K562 (cell line): Measurements from ENCODE around the gene BHLHE40. TPM values are rescaled to one million over a fixed set of nuclear protein-coding genes. Genes with fewer than 3 reads are reported as not detected.

Experiments
- ARID3B ChIP-seq: fragments of 250-450 bp; sonication (Bioruptor Pico); IDR thresholded peaks from 2 replicates; pipeline ENCODE4 v1.4.0; 2020; ENCODE audit warnings: borderline replicate concordance
- CTBP1 ChIP-seq: fragments of 450-650 bp; IDR thresholded peaks from 2 replicates; pipeline ENCODE4 v1.6.1; 2016; ENCODE audit warnings: borderline replicate concordance
- E2F6 ChIP-seq, 2 experiments: IDR thresholded peaks; 2 replicates each; pipeline ENCODE4 v1.6.1; 2011; ENCODE audit warnings: borderline replicate concordance in 1 of 2, control low read depth in 1 of 2, low read depth in 1 of 2, low read length in 1 of 2, mild to moderate bottlenecking in 1 of 2, mixed read lengths in 1 of 2, moderate library complexity in 1 of 2; ENCODE audit not compliant: insufficient read depth in 1 of 2, insufficient read length in 1 of 2, poor library complexity in 1 of 2, severe bottlenecking in 1 of 2; ENCODE audit errors: extremely low read depth in 1 of 2
- HMG20A ChIP-seq: fragments of 450-650 bp; formaldehyde crosslinking; conservative IDR thresholded peaks from 2 replicates; pipeline ENCODE4 v1.4.0; 2020; ENCODE audit warnings: mild to moderate bottlenecking, mixed read lengths
- KDM2B ChIP-seq: fragments of 250-450 bp; sonication (Bioruptor Pico); IDR thresholded peaks from 2 replicates; pipeline ENCODE4 v1.8.0; 2021; ENCODE audit warnings: mild to moderate bottlenecking, moderate library complexity
- KLF6 ChIP-seq: fragments of 250-450 bp; sonication (Bioruptor Pico); IDR thresholded peaks from 2 replicates; pipeline ENCODE4 v1.4.0; 2020; ENCODE audit warnings: mild to moderate bottlenecking, moderate library complexity, borderline replicate concordance
- MCM5 ChIP-seq: fragments of 450-650 bp; IDR thresholded peaks from 2 replicates; pipeline ENCODE4 v1.6.1; 2016; ENCODE audit warnings: low read depth
- NFE2L1 ChIP-seq: fragments of 450-650 bp; IDR thresholded peaks from 2 replicates; pipeline ENCODE4 v1.6.1; 2016; ENCODE audit warnings: missing genetic modification characterization, low read depth, mild to moderate bottlenecking, missing compliant biosample characterization, moderate library complexity, borderline replicate concordance
- POU5F1 ChIP-seq: fragments of 150-350 bp; IDR thresholded peaks from 2 replicates; pipeline ENCODE4 v1.6.1; 2014; ENCODE audit warnings: borderline replicate concordance, low read length, low read depth, mild to moderate bottlenecking; ENCODE audit not compliant: partially characterized antibody
- RBM17 ChIP-seq: fragments of 200-400 bp; formaldehyde crosslinking; IDR thresholded peaks from 2 replicates; pipeline ENCODE4 v1.6.1; 2017; ENCODE audit warnings: low read depth, mild to moderate bottlenecking, low read length, borderline replicate concordance
- SIN3B ChIP-seq: fragments of 450-650 bp; IDR thresholded peaks from 2 replicates; pipeline ENCODE4 v1.6.1; 2017; ENCODE audit warnings: low read depth, mild to moderate bottlenecking, moderate library complexity
- TBP ChIP-seq: optimal IDR thresholded peaks from 2 replicates; pipeline ENCODE3; 2011; ENCODE audit warnings: low read depth, low read length, improper control_type of control experiment
- THRAP3 ChIP-seq: fragments of 450-650 bp; IDR thresholded peaks from 2 replicates; pipeline ENCODE4 v1.6.1; 2016; ENCODE audit warnings: mild to moderate bottlenecking, inconsistent platforms, borderline replicate concordance
- ZNF121 ChIP-seq: sonication (generic); formaldehyde crosslinking; conservative IDR thresholded peaks from 2 replicates; pipeline ENCODE4 v1.8.0; 2022; ENCODE audit warnings: missing genetic modification reagents
- ZNF217 ChIP-seq: sonication (generic); formaldehyde crosslinking; IDR thresholded peaks from 2 replicates; pipeline ENCODE4 v1.8.0; 2022; ENCODE audit warnings: mild to moderate bottlenecking, missing genetic modification reagents
- ZNF444 ChIP-seq: fragments of 250-450 bp; sonication (Bioruptor Pico); IDR thresholded peaks from 2 replicates; pipeline ENCODE4 v1.4.0; 2020; ENCODE audit warnings: mild to moderate bottlenecking, moderate library complexity
- ZNF780A ChIP-seq: fragments of 250-450 bp; sonication (Bioruptor Pico); IDR thresholded peaks from 2 replicates; pipeline ENCODE4 v1.5.0; 2021; ENCODE audit warnings: mild to moderate bottlenecking
- polyA plus RNA-seq, 8 experiments: library from polyadenylated mRNA; depleted of rRNA in 4 of 8; stranded (reverse) in 5 of 8; unstranded in 3 of 8; fragments of >200 nt; fragmentation: Nextera tagmentation in 2 of 8; fragmentation: Illumina TruSeq in 1 of 8; extraction: Ambion mirVana in 2 of 8; extraction: Trizol in 1 of 8; gene quantifications; 2 replicates each; pipeline versions ENCODE4 v1.2.1 to v1.2.3, GENCODE V29; 2011 to 2014; ENCODE audit warnings: inconsistent platforms in 1 of 8, missing spikeins in 1 of 8
- total RNA-seq, 7 experiments: library from RNA; depleted of rRNA in 6 of 7; stranded (reverse); fragments of >200 nt in 6 of 7; fragmentation: Illumina TruSeq in 2 of 7; extraction: Trizol in 2 of 7; gene quantifications; 2 replicates each; pipeline versions ENCODE4 v1.2.1 to v1.2.3, GENCODE V29; 2011 to 2021; ENCODE audit warnings: low replicate concordance in 1 of 7
- TF ChIP-seq, protein P1 (sequence below): fragments of 450-650 bp; IDR thresholded peaks from 2 replicates; pipeline ENCODE4 v1.6.1; 2016; ENCODE audit warnings: low read depth

BHLHE40 gene
- total and polyA plus RNA-seq, 9 of the 15 experiments (the other 6 are each of a cell fraction or from before 2014, with no cell fraction given), result 12.0 to 83.9 (median 31.4) TPM

DNA sequence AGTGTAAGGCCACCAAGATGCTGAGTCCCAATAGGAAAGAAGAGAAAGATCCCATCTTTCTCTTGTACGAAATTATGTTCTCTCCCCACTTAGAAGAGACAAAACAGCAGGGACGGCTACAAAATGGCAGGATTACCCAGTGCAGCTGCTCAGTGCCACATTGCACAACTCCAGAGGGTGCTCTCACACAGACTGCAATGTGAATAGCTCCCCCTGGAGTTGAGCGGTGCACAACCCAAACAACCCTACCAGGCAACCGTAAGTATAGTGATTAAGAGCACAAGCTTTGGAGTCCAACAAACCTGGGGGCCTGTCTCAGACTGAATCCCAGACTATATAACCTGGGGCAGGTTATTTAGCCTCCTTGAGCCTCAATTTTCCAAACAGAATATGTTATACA, 3.1 kb upstream of the BHLHE40 start (continued):
- TF ChIP-seq, protein P1, sequence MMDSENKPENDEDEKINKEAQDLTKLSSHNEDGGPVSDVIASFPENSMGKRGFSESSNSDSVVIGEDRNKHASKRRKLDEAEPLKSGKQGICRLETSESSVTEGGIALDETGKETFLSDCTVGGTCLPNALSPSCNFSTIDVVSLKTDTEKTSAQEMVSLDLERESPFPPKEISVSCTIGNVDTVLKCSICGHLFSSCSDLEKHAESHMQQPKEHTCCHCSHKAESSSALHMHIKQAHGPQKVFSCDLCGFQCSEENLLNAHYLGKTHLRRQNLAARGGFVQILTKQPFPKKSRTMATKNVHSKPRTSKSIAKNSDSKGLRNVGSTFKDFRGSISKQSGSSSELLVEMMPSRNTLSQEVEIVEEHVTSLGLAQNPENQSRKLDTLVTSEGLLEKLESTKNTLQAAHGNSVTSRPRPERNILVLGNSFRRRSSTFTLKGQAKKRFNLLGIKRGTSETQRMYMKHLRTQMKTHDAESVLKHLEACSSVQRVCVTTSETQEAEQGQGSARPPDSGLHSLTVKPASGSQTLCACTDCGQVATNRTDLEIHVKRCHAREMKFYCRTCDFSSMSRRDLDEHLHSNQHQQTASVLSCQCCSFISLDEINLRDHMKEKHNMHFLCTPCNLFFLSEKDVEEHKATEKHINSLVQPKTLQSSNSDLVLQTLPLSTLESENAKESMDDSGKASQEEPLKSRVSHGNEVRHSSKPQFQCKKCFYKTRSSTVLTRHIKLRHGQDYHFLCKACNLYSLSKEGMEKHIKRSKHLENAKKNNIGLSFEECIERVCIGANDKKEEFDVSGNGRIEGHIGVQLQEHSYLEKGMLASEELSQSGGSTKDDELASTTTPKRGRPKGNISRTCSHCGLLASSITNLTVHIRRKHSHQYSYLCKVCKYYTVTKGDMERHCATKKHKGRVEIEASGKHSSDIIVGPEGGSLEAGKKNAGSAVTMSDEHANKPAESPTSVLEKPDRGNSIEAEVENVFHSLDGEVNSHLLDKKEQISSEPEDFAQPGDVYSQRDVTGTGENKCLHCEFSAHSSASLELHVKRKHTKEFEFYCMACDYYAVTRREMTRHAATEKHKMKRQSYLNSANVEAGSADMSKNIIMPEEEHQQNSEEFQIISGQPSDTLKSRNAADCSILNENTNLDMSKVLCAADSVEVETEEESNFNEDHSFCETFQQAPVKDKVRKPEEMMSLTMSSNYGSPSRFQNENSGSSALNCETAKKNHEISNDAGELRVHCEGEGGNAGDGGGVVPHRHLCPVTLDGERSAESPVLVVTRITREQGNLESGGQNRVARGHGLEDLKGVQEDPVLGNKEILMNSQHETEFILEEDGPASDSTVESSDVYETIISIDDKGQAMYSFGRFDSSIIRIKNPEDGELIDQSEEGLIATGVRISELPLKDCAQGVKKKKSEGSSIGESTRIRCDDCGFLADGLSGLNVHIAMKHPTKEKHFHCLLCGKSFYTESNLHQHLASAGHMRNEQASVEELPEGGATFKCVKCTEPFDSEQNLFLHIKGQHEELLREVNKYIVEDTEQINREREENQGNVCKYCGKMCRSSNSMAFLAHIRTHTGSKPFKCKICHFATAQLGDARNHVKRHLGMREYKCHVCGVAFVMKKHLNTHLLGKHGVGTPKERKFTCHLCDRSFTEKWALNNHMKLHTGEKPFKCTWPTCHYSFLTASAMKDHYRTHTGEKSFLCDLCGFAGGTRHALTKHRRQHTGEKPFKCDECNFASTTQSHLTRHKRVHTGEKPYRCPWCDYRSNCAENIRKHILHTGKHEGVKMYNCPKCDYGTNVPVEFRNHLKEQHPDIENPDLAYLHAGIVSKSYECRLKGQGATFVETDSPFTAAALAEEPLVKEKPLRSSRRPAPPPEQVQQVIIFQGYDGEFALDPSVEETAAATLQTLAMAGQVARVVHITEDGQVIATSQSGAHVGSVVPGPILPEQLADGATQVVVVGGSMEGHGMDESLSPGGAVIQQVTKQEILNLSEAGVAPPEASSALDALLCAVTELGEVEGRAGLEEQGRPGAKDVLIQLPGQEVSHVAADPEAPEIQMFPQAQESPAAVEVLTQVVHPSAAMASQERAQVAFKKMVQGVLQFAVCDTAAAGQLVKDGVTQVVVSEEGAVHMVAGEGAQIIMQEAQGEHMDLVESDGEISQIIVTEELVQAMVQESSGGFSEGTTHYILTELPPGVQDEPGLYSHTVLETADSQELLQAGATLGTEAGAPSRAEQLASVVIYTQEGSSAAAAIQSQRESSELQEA, result 0 out of 2 replicates have a peak, but pooled peaks have one; percentile 24
- no peak for TF ChIP-seq ZNF217 (CRISPR knock-in tag)
- peak; percentile 84 for TF ChIP-seq CTBP1
- TF ChIP-seq RBM17, result no peak
- TF ChIP-seq HMG20A (CRISPR knock-in tag), result no peak
- no peak for TF ChIP-seq SIN3B
- TF ChIP-seq POU5F1, result no peak
- TF ChIP-seq ZNF780A (CRISPR knock-in tag), result no peak
- no peak for TF ChIP-seq ZNF121 (CRISPR knock-in tag)
- TF ChIP-seq KDM2B (CRISPR knock-in tag), result no peak
- no peak for TF ChIP-seq THRAP3
- peak; percentile 40 for TF ChIP-seq TBP
- TF ChIP-seq MCM5, result no peak
- TF ChIP-seq ARID3B, result peak; percentile 68; the same call in 1 of the 2 replicates
- TF ChIP-seq ZNF444 (CRISPR knock-in tag), result peak; percentile 78
- no peak for TF ChIP-seq NFE2L1 (tag)
- TF ChIP-seq E2F6 (IDR thresholded peaks at IDR 0.05; ENCODE audit: borderline replicate concordance in 1 of 2, extremely low read depth in 1 of 2, insufficient read depth in 1 of 2, insufficient read length in 1 of 2, low read depth in 1 of 2, low read length in 1 of 2, poor library complexity in 1 of 2, severe bottlenecking in 1 of 2), result no peak
- peak; percentile 91; the same call in 1 of the 2 replicates for TF ChIP-seq KLF6 (CRISPR knock-in tag)
